Endothelial cell of umbilical vein (primary cell): Measurements from ENCODE around the gene STC2. TPM values are rescaled to one million over a fixed set of nuclear protein-coding genes. Genes with fewer than 3 reads are reported as not detected.

Source experiments
- BruUV-seq: library from RNA; stranded (reverse); fragments of 400-500 nt; replicated peaks from 2 replicates; lab custom pipeline; 2021; lab: Mats Ljungman, UMichigan
- CTCF ChIA-PET: fragments of 300-600, 350-600 bp; sonication (Branson Sonifier 250); formaldehyde crosslinking; loops from one replicate; lab custom pipeline; 2021; ENCODE audit warnings: antibody characterized with exemption, inconsistent platforms; lab: Charles Lee
- POLR2A ChIA-PET: fragments of 300-600, 350-600 bp; sonication (Branson Sonifier 250); formaldehyde crosslinking; loops from one replicate; lab custom pipeline; 2021; ENCODE audit warnings: antibody characterized with exemption, inconsistent platforms; lab: Charles Lee
- DNase-seq: peaks from one replicate; pipeline ENCODE4 v3.0.0-alpha.2; 2011; ENCODE audit warnings: low read depth, low spot score
- FAIRE-seq: peaks from 2 replicates; lab custom pipeline; 2011; peaks lifted over from hg19 to GRCh38; lab: Jason Lieb, UNC
- H2AFZ ChIP-seq: 2 replicates; pipeline ENCODE4 v1.6.0; 2012; ENCODE audit warnings: low read depth, low read length, control low read depth, inconsistent platforms
- H3K27ac ChIP-seq: 2 replicates; pipeline ENCODE4 v1.5.1; 2011; ENCODE audit warnings: low read depth, mild to moderate bottlenecking, control low read depth, low read length, moderate library complexity; ENCODE audit not compliant: insufficient read depth
- H3K27me3 ChIP-seq, 2 experiments: 2 replicates each; pipeline versions ENCODE4 v1.6.0 to v1.6.1; 2011; ENCODE audit warnings: low read length in 2 of 2, mixed read lengths in 1 of 2; ENCODE audit not compliant: control insufficient read depth in 2 of 2, insufficient read depth in 2 of 2
- H3K36me3 ChIP-seq, 2 experiments: 2 replicates in 1 of 2; 3 replicates in 1 of 2; pipeline ENCODE4 v1.5.1; 2011; ENCODE audit warnings: low read length in 2 of 2, mild to moderate bottlenecking in 1 of 2, moderate library complexity in 1 of 2; ENCODE audit not compliant: control insufficient read depth in 2 of 2, insufficient read depth in 2 of 2; ENCODE audit errors: extremely low read depth in 1 of 2
- H3K4me1 ChIP-seq: 3 replicates; pipeline ENCODE4 v1.5.1; 2011; ENCODE audit warnings: mild to moderate bottlenecking, low read length; ENCODE audit not compliant: control insufficient read depth, insufficient read depth; ENCODE audit errors: extremely low read depth
- H3K4me2 ChIP-seq: 2 replicates; pipeline ENCODE4 v1.6.1; 2011; ENCODE audit warnings: low read length, control low read depth, mixed read lengths; ENCODE audit not compliant: insufficient read depth
- H3K4me3 ChIP-seq, 3 experiments: fragments of 200-600 bp in 1 of 3; sonication (generic), shearing (Covaris generic) in 1 of 3; replicated peaks in 1 of 3; 2 replicates each; pipeline ENCODE4 v1.5.1; 2011 to 2016; ENCODE audit warnings: control low read depth in 3 of 3, low read length in 3 of 3, mild to moderate bottlenecking in 2 of 3, inconsistent platforms in 1 of 3, low read depth in 1 of 3, moderate library complexity in 1 of 3; ENCODE audit not compliant: insufficient read depth in 1 of 3
- H3K79me2 ChIP-seq: 2 replicates; pipeline ENCODE4 v1.6.0; 2012; ENCODE audit warnings: low read length, inconsistent platforms; ENCODE audit not compliant: control insufficient read depth, insufficient read depth
- H3K9ac ChIP-seq: replicated peaks from 2 replicates; pipeline ENCODE3; 2011; ENCODE audit warnings: low read length, control low read depth; ENCODE audit not compliant: insufficient read depth; ENCODE audit errors: extremely low read depth
- H3K9me1 ChIP-seq: replicated peaks from 3 replicates; pipeline ENCODE4 v1.6.0; 2011; ENCODE audit warnings: mild to moderate bottlenecking, low read length; ENCODE audit not compliant: control insufficient read depth, insufficient read depth; ENCODE audit errors: extremely low read depth
- H3K9me3 ChIP-seq: replicated peaks from 2 replicates; pipeline ENCODE4 v1.5.1; 2012; ENCODE audit warnings: low read length, inconsistent platforms; ENCODE audit not compliant: control insufficient read depth, insufficient read depth
- H4K20me1 ChIP-seq: replicated peaks from 2 replicates; pipeline ENCODE3; 2011; ENCODE audit warnings: mild to moderate bottlenecking, low read length; ENCODE audit not compliant: control insufficient read depth, insufficient read depth; ENCODE audit errors: extremely low read depth
- EZH2 ChIP-seq: IDR thresholded peaks from 2 replicates; pipeline ENCODE4 v1.6.1; 2012; ENCODE audit warnings: borderline replicate concordance, low read depth, mild to moderate bottlenecking, moderate library complexity, low read length, inconsistent platforms; ENCODE audit not compliant: severe bottlenecking
- FOS ChIP-seq: IDR thresholded peaks from 2 replicates; pipeline ENCODE4 v1.6.1; 2011; ENCODE audit warnings: mild to moderate bottlenecking, low read length, moderate library complexity, borderline replicate concordance; ENCODE audit not compliant: insufficient read depth
- GATA2 ChIP-seq: IDR thresholded peaks from 2 replicates; pipeline ENCODE4 v1.7.0; 2011; ENCODE audit warnings: low read depth, mild to moderate bottlenecking, moderate library complexity, mixed read lengths, low read length; ENCODE audit not compliant: insufficient read length, insufficient read depth
- JUN ChIP-seq: IDR thresholded peaks from 2 replicates; pipeline ENCODE4 v1.6.1; 2011; ENCODE audit warnings: borderline replicate concordance, low read depth; ENCODE audit not compliant: insufficient read length, insufficient read depth
- MYC ChIP-seq: IDR thresholded peaks from one replicate; pipeline ENCODE4 v1.6.1; 2011; ENCODE audit warnings: mild to moderate bottlenecking, low read depth, low read length
- POLR2A ChIP-seq: IDR thresholded peaks from 2 replicates; pipeline ENCODE4 v1.6.1; 2012; ENCODE audit warnings: low read depth, mild to moderate bottlenecking, control low read depth, low read length
- POLR2AphosphoS5 ChIP-seq: IDR thresholded peaks from 2 replicates; pipeline ENCODE4 v1.6.1; 2012; ENCODE audit warnings: low read depth, mild to moderate bottlenecking, control low read depth, low read length, moderate library complexity; ENCODE audit not compliant: insufficient read depth
- dilution Hi-C: fragments of 300-500 bp; cut with MboI; formaldehyde crosslinking; loops from one replicate; pipeline ENCODE4 v1.15.0; 2019; ENCODE audit warnings: low sequenced_read_pairs; ENCODE audit not compliant: extremely low pct_ligation_motif_present
- intact Hi-C: fragments of 100-400 bp; cut with micrococcal nuclease; formaldehyde crosslinking; loops from one replicate; pipeline ENCODE4 v1.10.0; 2022
- polyA plus RNA-seq, 4 experiments: library from polyadenylated mRNA; depleted of rRNA in 3 of 4; stranded (reverse) in 3 of 4; unstranded in 1 of 4; fragments of >200 nt; gene quantifications; 2 replicates each; pipeline versions ENCODE4 v1.2.1 to v1.2.3, GENCODE V29; 2011 to 2012; ENCODE audit warnings: missing spikeins in 1 of 4
- total RNA-seq: library from RNA; stranded (reverse); gene quantifications from 2 replicates; pipeline ENCODE4 v1.2.3, GENCODE V29; 2021
- TF ChIP-seq, protein P1 (sequence below), 2 donors: IDR thresholded peaks; 1 replicate in 1 of 2; 2 replicates in 1 of 2; pipeline ENCODE4 v1.5.1; 2011; ENCODE audit warnings: low read length in 2 of 2, mild to moderate bottlenecking in 2 of 2, moderate library complexity in 2 of 2, control low read depth in 1 of 2, inconsistent platforms in 1 of 2, low read depth in 1 of 2; ENCODE audit not compliant: insufficient read depth in 1 of 2; ENCODE audit errors: extremely low read depth in 1 of 2
- TF ChIP-seq, protein P2 (sequence below): IDR thresholded peaks from 2 replicates; pipeline ENCODE4 v1.6.1; 2011; ENCODE audit not compliant: insufficient read depth, insufficient read length

The STC2 gene
- total and polyA plus RNA-seq, 2 donors (not counting 3 experiments of a cell fraction or from before 2014, with no cell fraction given), result 19.0 to 26.9 TPM

DNA sequence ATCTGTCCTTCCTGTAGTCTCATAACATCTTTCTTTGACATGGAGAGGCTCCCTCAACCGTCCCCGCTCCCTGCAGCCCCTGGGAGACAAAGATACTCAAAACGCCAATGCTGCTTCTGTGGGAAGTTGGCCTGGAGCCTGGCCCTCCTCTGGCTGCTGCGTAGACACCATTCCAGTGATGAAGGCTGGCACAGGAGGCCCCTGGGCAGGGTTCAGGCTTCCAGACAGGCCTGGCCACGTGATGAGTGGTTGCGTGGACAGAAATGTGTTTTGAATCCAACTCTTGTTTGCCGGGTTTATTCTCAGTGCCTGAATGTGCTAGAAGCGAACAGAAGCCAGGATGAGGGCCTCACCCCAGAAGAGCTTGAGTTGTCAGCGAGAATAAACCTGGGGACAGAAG lies 50.0 kb downstream of the STC2 start:
- no peaks in the 10 kb centered on the region for H3K9me1 ChIP-seq
- H2AFZ ChIP-seq, result no peak overlapping the region
- no peaks in the 10 kb centered on the region for H3K79me2 ChIP-seq
- no peaks in the 10 kb centered on the region for H3K36me3 ChIP-seq
- CTCF ChIA-PET, result interaction anchor here (0.9 to 1.6 kb wide), 2 partner anchors 295 to 571 kb away, joined by 3 to 5 read pairs; no protein-coding TSS in a partner anchor
- H3K9ac ChIP-seq, result no peak overlapping the region
- H3K4me2 ChIP-seq, result no peak overlapping the region
- H4K20me1 ChIP-seq, result no peaks in the 10 kb centered on the region
- FAIRE-seq (no peak), DNase-seq (no peak)
- H3K4me1 ChIP-seq, result no peaks in the 10 kb centered on the region
- H3K4me3 ChIP-seq, result no peak overlapping the region
- H3K9me3 ChIP-seq, result no peaks in the 10 kb centered on the region
- TF ChIP-seq GATA2 (no peak), JUN (no peak), POLR2A (no peak), EZH2 (no peak), POLR2AphosphoS5 (no peak), MYC (no peak), FOS (no peak)
- TF ChIP-seq, protein P1, sequence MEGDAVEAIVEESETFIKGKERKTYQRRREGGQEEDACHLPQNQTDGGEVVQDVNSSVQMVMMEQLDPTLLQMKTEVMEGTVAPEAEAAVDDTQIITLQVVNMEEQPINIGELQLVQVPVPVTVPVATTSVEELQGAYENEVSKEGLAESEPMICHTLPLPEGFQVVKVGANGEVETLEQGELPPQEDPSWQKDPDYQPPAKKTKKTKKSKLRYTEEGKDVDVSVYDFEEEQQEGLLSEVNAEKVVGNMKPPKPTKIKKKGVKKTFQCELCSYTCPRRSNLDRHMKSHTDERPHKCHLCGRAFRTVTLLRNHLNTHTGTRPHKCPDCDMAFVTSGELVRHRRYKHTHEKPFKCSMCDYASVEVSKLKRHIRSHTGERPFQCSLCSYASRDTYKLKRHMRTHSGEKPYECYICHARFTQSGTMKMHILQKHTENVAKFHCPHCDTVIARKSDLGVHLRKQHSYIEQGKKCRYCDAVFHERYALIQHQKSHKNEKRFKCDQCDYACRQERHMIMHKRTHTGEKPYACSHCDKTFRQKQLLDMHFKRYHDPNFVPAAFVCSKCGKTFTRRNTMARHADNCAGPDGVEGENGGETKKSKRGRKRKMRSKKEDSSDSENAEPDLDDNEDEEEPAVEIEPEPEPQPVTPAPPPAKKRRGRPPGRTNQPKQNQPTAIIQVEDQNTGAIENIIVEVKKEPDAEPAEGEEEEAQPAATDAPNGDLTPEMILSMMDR (IDR thresholded peaks at IDR 0.05; ENCODE audit: extremely low read depth in 1 of 2, insufficient read depth in 1 of 2, low read depth in 1 of 2, low read length in 2 of 2), result no peak
- TF ChIP-seq, protein P2, sequence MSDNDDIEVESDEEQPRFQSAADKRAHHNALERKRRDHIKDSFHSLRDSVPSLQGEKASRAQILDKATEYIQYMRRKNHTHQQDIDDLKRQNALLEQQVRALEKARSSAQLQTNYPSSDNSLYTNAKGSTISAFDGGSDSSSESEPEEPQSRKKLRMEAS, result no peak
- POLR2A ChIA-PET, result no interaction called here
- BruUV-seq, result no TSS peak
- dilution Hi-C loops (no loop called here), intact Hi-C loops (no loop called here)
- no peak overlapping the region for H3K27ac ChIP-seq
- H3K27me3 ChIP-seq, result peaks cover 14 to 18% of the 10 kb centered on the region in 2 experiments
